PC-9 (cell line): Measurements from ENCODE around the gene NEUROD2. TPM values are rescaled to one million over a fixed set of nuclear protein-coding genes. Genes with fewer than 3 reads are reported as not detected.

Experiments used
- BruUV-seq: library from RNA; stranded (reverse); fragments of 400-500 nt; replicated peaks from 2 replicates; lab custom pipeline; 2021; lab: Mats Ljungman, UMichigan
- CTCF ChIA-PET: fragments of 300-600 bp; sonication (Branson Sonifier 250); formaldehyde crosslinking; loops from one replicate; lab custom pipeline; 2022; ENCODE audit warnings: antibody characterized with exemption; lab: Charles Lee
- POLR2A ChIA-PET: fragments of 300-600 bp; sonication (Branson Sonifier 250); formaldehyde crosslinking; loops from one replicate; lab custom pipeline; 2022; ENCODE audit warnings: antibody characterized with exemption; ENCODE audit not compliant: unreplicated experiment; lab: Charles Lee
- DNase-seq, 2 experiments: peaks; one replicate each; pipeline versions ENCODE4 v3.0.0 to v3.0.0-alpha.2; 2015 to 2022; ENCODE audit warnings: mixed read lengths in 1 of 2
- H2AFZ ChIP-seq: fragments of 200-600 bp; sonication (generic); 2 replicates; pipeline ENCODE4 v1.8.1; 2017; ENCODE audit warnings: antibody characterized with exemption
- H3F3A ChIP-seq: fragments of 200-600 bp; sonication (generic); 2 replicates; pipeline ENCODE4 v1.8.1; 2017; ENCODE audit warnings: antibody characterized with exemption, mild to moderate bottlenecking, low read depth; ENCODE audit not compliant: insufficient read depth
- H3K27ac ChIP-seq: fragments of 200-600 bp; sonication (generic); 2 replicates; pipeline ENCODE4 v1.6.1; 2016; ENCODE audit warnings: mixed run types
- H3K27me3 ChIP-seq: fragments of 200-600 bp; sonication (generic); 2 replicates; pipeline ENCODE4 v1.6.1; 2016; ENCODE audit warnings: low read depth, mixed run types; ENCODE audit not compliant: insufficient read depth
- H3K36me3 ChIP-seq: fragments of 200-600 bp; sonication (generic); 2 replicates; pipeline ENCODE4 v1.6.1; 2016; ENCODE audit warnings: low read depth, mixed run types
- H3K4me1 ChIP-seq: fragments of 200-600 bp; sonication (generic); replicated peaks from 2 replicates; pipeline ENCODE4 v1.6.1; 2016; ENCODE audit warnings: mixed run types; ENCODE audit not compliant: insufficient read depth
- H3K4me2 ChIP-seq: fragments of 200-600 bp; sonication (generic); 2 replicates; pipeline ENCODE4 v1.6.1; 2017; ENCODE audit warnings: mixed run types
- H3K4me3 ChIP-seq: fragments of 200-600 bp; sonication (generic); 2 replicates; pipeline ENCODE4 v1.6.1; 2016; ENCODE audit warnings: mixed run types
- H3K79me2 ChIP-seq: fragments of 200-600 bp; sonication (generic); 2 replicates; pipeline ENCODE4 v1.6.1; 2017; ENCODE audit warnings: low read depth, mixed run types
- H3K9me2 ChIP-seq: fragments of 200-600 bp; sonication (generic); 2 replicates; pipeline ENCODE4 v1.8.1; 2017; ENCODE audit warnings: mild to moderate bottlenecking; ENCODE audit not compliant: insufficient read depth
- H3K9me3 ChIP-seq: fragments of 200-600 bp; sonication (generic); 2 replicates; pipeline ENCODE4 v1.8.1; 2016; ENCODE audit warnings: low read depth; ENCODE audit not compliant: insufficient read depth
- H4K20me1 ChIP-seq: fragments of 200-600 bp; sonication (generic); 2 replicates; pipeline ENCODE4 v1.8.1; 2017; ENCODE audit not compliant: insufficient read depth
- CTCF ChIP-seq: fragments of 200-600 bp; sonication (generic); conservative IDR thresholded peaks from 2 replicates; pipeline ENCODE4 v1.6.1; 2017; ENCODE audit warnings: mixed run types, antibody characterized with exemption, mild to moderate bottlenecking, moderate library complexity
- EZH2 ChIP-seq: fragments of 200-600 bp; sonication (generic); IDR thresholded peaks from 2 replicates; pipeline ENCODE4 v1.8.0; 2017; ENCODE audit warnings: antibody characterized with exemption, low read depth
- intact Hi-C: fragments of 100-400 bp; cut with micrococcal nuclease; formaldehyde crosslinking; loops from one replicate; pipeline ENCODE4 v1.10.0; 2022; ENCODE audit not compliant: unreplicated experiment
- total RNA-seq: library from RNA; stranded (reverse); gene quantifications from 2 replicates; pipeline ENCODE4 v1.2.3, GENCODE V29; 2021

The NEUROD2 gene
- total RNA-seq, 1 experiment from 2014 or later: not detected

GRCh38 chr17:39623356-39623950 lies 15.7 kb upstream of the NEUROD2 start:
- no peak overlapping the region for H3K4me3 ChIP-seq
- 0 out of 2 replicates have a peak, but pooled peaks cover 8% of the 10 kb centered on the region for H3K4me1 ChIP-seq
- H3K79me2 ChIP-seq: no peaks in the 10 kb centered on the region
- H3K9me2 ChIP-seq: no peaks in the 10 kb centered on the region
- ChIA-PET CTCF (interaction anchor here (0.6 to 1.6 kb wide), 4 partner anchors 11 to 76 kb away, joined by 3 to 10 read pairs (median 4); no protein-coding TSS in a partner anchor), POLR2A (interaction anchor here (0.6 to 0.7 kb wide), 2 partner anchors 76 to 151 kb away, joined by 4 to 7 read pairs; no protein-coding TSS in a partner anchor)
- H3F3A ChIP-seq: peaks cover 21% of the 10 kb centered on the region
- H3K36me3 ChIP-seq: no peaks in the 10 kb centered on the region
- BruUV-seq: no TSS peak
- no peaks in the 10 kb centered on the region for H4K20me1 ChIP-seq
- H3K4me2 ChIP-seq: peak overlapping the region; percentile 31; the same call in 1 of the 2 replicates
- H2AFZ ChIP-seq: no peak overlapping the region
- TF ChIP-seq EZH2 (no peak), CTCF (peak; percentile 96)
- intact Hi-C loops: loop anchor here (1.0 to 5.0 kb wide), 6 partner anchors 49 to 544 kb away; partner anchors contain the start of genes IKZF3 and PSMD3
- no peaks in the 10 kb centered on the region for H3K9me3 ChIP-seq
- no peaks in the 10 kb centered on the region for H3K27me3 ChIP-seq
- peak; percentile 53 to 79 for DNase-seq
- H3K27ac ChIP-seq: no peak overlapping the region

- Histone ChIP-seq H3K27me3 (no peaks in the 10 kb centered on the region), H3F3A (peaks cover 21% of the 10 kb centered on the region), H3K4me3 (no peak overlapping the region), H3K36me3 (no peaks in the 10 kb centered on the region), H3K4me2 (peak overlapping the region; percentile 63), H3K9me3 (no peaks in the 10 kb centered on the region), H2AFZ (no peak overlapping the region), H4K20me1 (no peaks in the 10 kb centered on the region), H3K9me2 (no peaks in the 10 kb centered on the region), H3K27ac (no peak overlapping the region), H3K4me1 (0 out of 2 replicates have a peak, but pooled peaks cover 8% of the 10 kb centered on the region), H3K79me2 (no peaks in the 10 kb centered on the region)
- TF ChIP-seq CTCF (no peak), EZH2 (no peak)
- DNase-seq: no peak
- POLR2A ChIA-PET: no interaction called here
- intact Hi-C loops: loop anchor here (1.0 to 5.0 kb wide), 7 partner anchors 50 to 545 kb away; partner anchors contain the start of genes IKZF3 and PSMD3
- BruUV-seq: no TSS peak
- CTCF ChIA-PET: interaction anchor here (0.6 to 1.5 kb wide), 5 partner anchors 63 to 358 kb away, joined by 3 to 7 read pairs (median 3); partner anchors contain the start of genes IKZF3 and PSMD3
These were observed 14.8 kb upstream of the NEUROD2 start for GRCh38 chr17:39622380-39623006.
